ENCODE results near the gene KIF26A. TPM values are rescaled to one million over a fixed set of nuclear protein-coding genes. Genes with fewer than 3 reads are reported as not detected.

Gene KIF26A
- total RNA-seq, 1 donor from 2014 or later = 1.4 TPM

DNA sequence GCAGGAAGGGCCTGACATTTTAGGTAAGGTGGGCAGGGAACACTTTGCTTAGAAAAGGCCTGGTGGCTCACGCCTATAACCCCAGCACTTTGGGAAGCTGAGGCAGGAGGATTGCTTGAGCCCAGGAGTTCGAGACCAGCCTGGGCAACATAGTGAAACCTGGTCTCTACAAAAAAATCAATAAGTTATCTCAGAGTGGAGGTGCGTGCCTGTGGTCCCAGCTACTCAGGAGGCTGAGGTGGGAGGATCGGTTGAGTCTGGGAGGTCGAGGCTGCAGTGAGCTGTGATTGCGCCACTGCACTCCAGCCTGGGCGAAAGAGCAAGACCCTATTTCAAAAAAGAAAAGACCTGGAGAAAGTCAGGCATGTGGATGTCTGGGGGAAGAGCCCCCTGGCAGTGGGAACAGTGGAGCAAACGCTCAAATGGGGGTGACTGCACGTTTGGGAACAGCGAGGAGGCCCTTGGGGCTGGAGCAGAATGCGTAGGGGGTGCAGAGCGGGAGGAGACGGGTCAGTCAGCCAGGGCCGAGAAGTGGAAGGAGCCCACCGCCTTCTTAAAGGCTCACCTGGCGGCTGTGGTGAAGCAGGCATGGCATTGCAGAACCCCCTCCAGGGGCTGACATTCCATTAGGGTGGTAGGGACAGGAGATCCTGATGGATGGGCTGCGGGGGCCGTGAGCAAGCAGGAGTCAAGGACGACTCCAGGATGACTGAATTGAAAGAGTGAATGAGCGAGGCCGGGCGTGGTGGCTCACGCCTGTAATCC is 6.2 kb upstream of the KIF26A start:
- Histone ChIP-seq H3K9ac (ENCODE audit: low read length) (no peak overlapping the region), H4K20me1 (ENCODE audit: insufficient read depth, low read length) (no peaks in the 10 kb centered on the region), H3K9me3 (ENCODE audit: insufficient read depth, low read depth, low read length) (peaks cover 9% of the 10 kb centered on the region), H3K27ac (ENCODE audit: low read depth, low read length) (no peak overlapping the region), H3K4me1 (ENCODE audit: insufficient read depth, low read length) (no peaks in the 10 kb centered on the region), H3K79me2 (ENCODE audit: insufficient read depth, low read length) (no peaks in the 10 kb centered on the region), H3K4me3 (ENCODE audit: insufficient read depth, low read depth, low read length) (no peak overlapping the region), H3K36me3 (ENCODE audit: insufficient read depth, low read length) (no peaks in the 10 kb centered on the region), H3K27me3 (ENCODE audit: insufficient read depth, low read length) (peaks cover 18% of the 10 kb centered on the region), H3K4me2 (ENCODE audit: low read length) (no peak overlapping the region), H2AFZ (ENCODE audit: low read depth, low read length) (no peak overlapping the region)
- Mint-ChIP-seq H3K4me3 (ENCODE audit: unreplicated experiment) (no peak overlapping the region), H3K4me1 (ENCODE audit: low read depth, unreplicated experiment) (no peaks in the 10 kb centered on the region), H3K27me3 (ENCODE audit: low read depth, unreplicated experiment) (peaks cover 52% of the 10 kb centered on the region), H3K36me3 (ENCODE audit: low read depth, unreplicated experiment) (peaks cover 2% of the 10 kb centered on the region), H3K27ac (ENCODE audit: unreplicated experiment) (no peak overlapping the region), H3K9me3 (ENCODE audit: unreplicated experiment) (peaks cover 12% of the 10 kb centered on the region)
- no peak for DNase-seq (ENCODE audit: low read depth)
- no peak for TF ChIP-seq EZH2 (IDR thresholded peaks at IDR 0.05; ENCODE audit: insufficient read depth, low read length)
- TF ChIP-seq, protein P1, sequence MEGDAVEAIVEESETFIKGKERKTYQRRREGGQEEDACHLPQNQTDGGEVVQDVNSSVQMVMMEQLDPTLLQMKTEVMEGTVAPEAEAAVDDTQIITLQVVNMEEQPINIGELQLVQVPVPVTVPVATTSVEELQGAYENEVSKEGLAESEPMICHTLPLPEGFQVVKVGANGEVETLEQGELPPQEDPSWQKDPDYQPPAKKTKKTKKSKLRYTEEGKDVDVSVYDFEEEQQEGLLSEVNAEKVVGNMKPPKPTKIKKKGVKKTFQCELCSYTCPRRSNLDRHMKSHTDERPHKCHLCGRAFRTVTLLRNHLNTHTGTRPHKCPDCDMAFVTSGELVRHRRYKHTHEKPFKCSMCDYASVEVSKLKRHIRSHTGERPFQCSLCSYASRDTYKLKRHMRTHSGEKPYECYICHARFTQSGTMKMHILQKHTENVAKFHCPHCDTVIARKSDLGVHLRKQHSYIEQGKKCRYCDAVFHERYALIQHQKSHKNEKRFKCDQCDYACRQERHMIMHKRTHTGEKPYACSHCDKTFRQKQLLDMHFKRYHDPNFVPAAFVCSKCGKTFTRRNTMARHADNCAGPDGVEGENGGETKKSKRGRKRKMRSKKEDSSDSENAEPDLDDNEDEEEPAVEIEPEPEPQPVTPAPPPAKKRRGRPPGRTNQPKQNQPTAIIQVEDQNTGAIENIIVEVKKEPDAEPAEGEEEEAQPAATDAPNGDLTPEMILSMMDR (IDR thresholded peaks at IDR 0.05; ENCODE audit: insufficient read depth, low read depth, low read length) = no peak
- FAIRE-seq = no peak

DNA sequence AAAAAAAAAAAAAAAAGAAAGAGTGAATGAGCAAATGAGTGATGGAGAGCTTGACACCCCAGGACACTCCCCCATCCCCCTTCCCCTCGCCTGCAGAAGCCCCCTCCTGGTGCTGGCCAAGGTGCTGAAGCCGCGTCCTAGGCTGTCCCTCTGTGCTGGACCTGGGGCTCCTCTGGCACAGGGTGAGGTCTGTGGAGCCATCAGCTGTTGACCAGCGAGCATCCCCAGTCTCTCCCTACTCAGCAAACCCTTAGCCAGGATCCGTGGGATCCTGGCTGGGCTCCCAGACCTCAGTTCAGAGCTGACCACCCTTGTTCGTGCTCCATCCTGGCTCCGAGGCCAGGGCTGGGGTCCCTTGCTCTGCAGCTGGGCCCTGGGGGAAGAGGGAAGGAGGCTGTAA is 5.4 kb upstream of the KIF26A start:
- no peak overlapping the region for H2AFZ ChIP-seq (ENCODE audit: low read depth, low read length)
- H3K27me3 ChIP-seq (ENCODE audit: insufficient read depth, low read length) = peaks cover 21% of the 10 kb centered on the region
- H3K27me3 Mint-ChIP-seq (ENCODE audit: low read depth, unreplicated experiment) = peaks cover 51% of the 10 kb centered on the region
- FAIRE-seq (no peak), DNase-seq (ENCODE audit: low read depth) (no peak)
- TF ChIP-seq EZH2 (IDR thresholded peaks at IDR 0.05; ENCODE audit: insufficient read depth, low read length) = no peak
- H3K9me3 Mint-ChIP-seq (ENCODE audit: unreplicated experiment) = peaks cover 10% of the 10 kb centered on the region
- H4K20me1 ChIP-seq (ENCODE audit: insufficient read depth, low read length) = no peaks in the 10 kb centered on the region
- H3K36me3 Mint-ChIP-seq (ENCODE audit: low read depth, unreplicated experiment) = peaks cover 2% of the 10 kb centered on the region
- peaks cover 4% of the 10 kb centered on the region for H3K4me1 ChIP-seq (ENCODE audit: insufficient read depth, low read length)
- no peak overlapping the region for H3K27ac Mint-ChIP-seq (ENCODE audit: unreplicated experiment)
- H3K4me3 Mint-ChIP-seq (ENCODE audit: unreplicated experiment) = no peak overlapping the region
- H3K9ac ChIP-seq (ENCODE audit: low read length) = no peak overlapping the region
- peaks cover 9% of the 10 kb centered on the region for H3K9me3 ChIP-seq (ENCODE audit: insufficient read depth, low read depth, low read length)
- no peak overlapping the region for H3K4me3 ChIP-seq (ENCODE audit: insufficient read depth, low read depth, low read length)
- no peaks in the 10 kb centered on the region for H3K36me3 ChIP-seq (ENCODE audit: insufficient read depth, low read length)
- H3K4me1 Mint-ChIP-seq (ENCODE audit: low read depth, unreplicated experiment) = no peaks in the 10 kb centered on the region
- no peak overlapping the region for H3K4me2 ChIP-seq (ENCODE audit: low read length)
- H3K27ac ChIP-seq (ENCODE audit: low read depth, low read length) = no peak overlapping the region
- no peaks in the 10 kb centered on the region for H3K79me2 ChIP-seq (ENCODE audit: insufficient read depth, low read length)

GRCh38 chr14:104133496-104133895 is 4.9 kb upstream of the KIF26A start:
- no peak for TF ChIP-seq EZH2 (IDR thresholded peaks at IDR 0.05; ENCODE audit: insufficient read depth, low read length)
- TF ChIP-seq, protein P1 (IDR thresholded peaks at IDR 0.05; ENCODE audit: insufficient read depth, low read depth, low read length) = no peak
- H3K4me3 ChIP-seq (ENCODE audit: insufficient read depth, low read depth, low read length) = no peak overlapping the region
- no peak for FAIRE-seq
- peaks cover 51% of the 10 kb centered on the region for H3K27me3 Mint-ChIP-seq (ENCODE audit: low read depth, unreplicated experiment)
- H3K4me1 Mint-ChIP-seq (ENCODE audit: low read depth, unreplicated experiment) = no peaks in the 10 kb centered on the region
- peaks cover 9% of the 10 kb centered on the region for H3K9me3 ChIP-seq (ENCODE audit: insufficient read depth, low read depth, low read length)
- H3K4me3 Mint-ChIP-seq (ENCODE audit: unreplicated experiment) = no peak overlapping the region
- no peak overlapping the region for H3K9ac ChIP-seq (ENCODE audit: low read length)
- peaks cover 22% of the 10 kb centered on the region for H3K27me3 ChIP-seq (ENCODE audit: insufficient read depth, low read length)
- H3K36me3 ChIP-seq (ENCODE audit: insufficient read depth, low read length) = no peaks in the 10 kb centered on the region
- H3K9me3 Mint-ChIP-seq (ENCODE audit: unreplicated experiment) = peaks cover 10% of the 10 kb centered on the region
- H3K4me2 ChIP-seq (ENCODE audit: low read length) = no peak overlapping the region
- H4K20me1 ChIP-seq (ENCODE audit: insufficient read depth, low read length) = no peaks in the 10 kb centered on the region
- DNase-seq (ENCODE audit: low read depth) = no peak
- no peak overlapping the region for H3K27ac ChIP-seq (ENCODE audit: low read depth, low read length)
- peaks cover 5% of the 10 kb centered on the region for H3K4me1 ChIP-seq (ENCODE audit: insufficient read depth, low read length)
- H2AFZ ChIP-seq (ENCODE audit: low read depth, low read length) = no peak overlapping the region
- H3K36me3 Mint-ChIP-seq (ENCODE audit: low read depth, unreplicated experiment) = peaks cover 2% of the 10 kb centered on the region
- no peak overlapping the region for H3K27ac Mint-ChIP-seq (ENCODE audit: unreplicated experiment)
- no peaks in the 10 kb centered on the region for H3K79me2 ChIP-seq (ENCODE audit: insufficient read depth, low read length)

Data from astrocyte (in vitro differentiated cells and primary cell).